Measurements from ENCODE around the gene NDUFS8.

The NDUFS8 gene

DNA sequence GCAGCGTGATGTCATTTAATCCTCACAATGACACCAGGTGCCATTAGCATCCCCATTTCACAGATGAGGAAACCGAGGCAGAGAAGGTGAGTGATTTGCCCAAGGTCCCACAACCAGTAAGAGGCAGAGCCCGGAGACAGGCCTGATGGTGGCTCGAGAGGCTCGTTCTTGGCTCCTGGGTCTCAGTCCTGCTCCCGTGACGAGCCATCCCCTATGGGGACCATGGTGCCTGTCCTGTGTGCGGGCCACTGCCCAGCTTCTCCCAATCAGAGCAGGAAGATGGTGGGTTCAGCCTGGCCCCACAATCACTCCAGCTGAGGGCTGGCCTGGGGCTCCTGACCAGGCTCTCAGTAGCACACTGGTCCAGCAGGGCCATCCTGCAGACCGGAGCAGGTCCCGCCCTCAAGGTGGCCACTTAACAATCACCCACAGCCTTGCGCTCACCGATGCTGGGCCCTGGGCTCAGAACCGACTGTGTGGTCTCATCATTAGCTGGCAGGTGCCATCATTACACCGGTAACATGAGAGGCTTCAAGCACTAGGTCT is 16.8 kb upstream of the NDUFS8 start:
- H3K4me1 ChIP-seq (ENCODE audit: control insufficient read depth, low read depth, low read length): no peaks in the 10 kb centered on the region
- WGBS (ENCODE audit: extremely low coverage, insufficient coverage, low lambda C conversion rate): no CpG with 5 or more reads among the region's 14 CpGs

DNA sequence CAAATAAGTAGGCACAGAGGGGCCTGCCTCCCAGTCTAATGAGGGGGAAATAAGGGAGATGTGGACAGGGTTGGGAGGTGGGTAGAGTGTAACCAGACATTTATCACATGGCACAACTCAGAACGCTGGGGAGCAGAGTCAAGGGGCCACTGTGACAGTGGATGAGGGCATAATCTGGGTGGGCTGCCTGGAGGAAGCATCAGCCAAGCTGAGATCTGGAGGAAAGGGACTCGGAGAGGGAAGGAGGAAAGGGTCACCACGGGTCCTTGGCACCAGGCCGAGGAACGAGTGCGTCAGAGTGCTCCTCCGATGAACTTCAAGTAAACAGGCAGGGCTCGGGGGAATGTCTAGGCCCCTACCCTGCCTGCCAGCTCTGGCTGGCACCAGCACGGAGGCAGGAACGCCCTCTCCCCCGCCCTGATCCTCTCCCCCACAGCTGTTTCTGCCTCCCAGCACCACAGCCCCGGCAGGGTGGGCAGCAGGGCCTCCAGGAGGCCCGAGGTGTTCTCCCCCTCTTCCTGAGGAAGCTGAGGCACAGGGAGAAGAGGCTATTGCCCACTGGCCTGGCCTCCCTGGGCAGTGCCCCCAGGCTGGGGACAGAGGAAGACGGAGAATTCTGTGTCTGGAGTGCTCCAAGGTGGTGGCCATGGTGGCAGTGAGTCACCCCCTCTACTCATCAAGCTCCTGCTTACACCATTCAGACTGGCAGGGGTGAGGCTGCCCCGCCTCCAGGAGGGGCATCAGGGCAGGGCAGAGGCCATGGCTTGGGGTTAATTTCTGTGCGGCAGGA is 16.1 kb upstream of the NDUFS8 start:
- H3K4me1 ChIP-seq (ENCODE audit: control insufficient read depth, low read depth, low read length): no peaks in the 10 kb centered on the region
- no peak for DNase-seq
- no CpG with 5 or more reads among the region's 16 CpGs for WGBS (ENCODE audit: extremely low coverage, insufficient coverage, low lambda C conversion rate)

More for the DNA sequence above, 16.8 kb upstream of the NDUFS8 start:
- Histone ChIP-seq H3K18ac (ENCODE audit: low read length) (no peak overlapping the region), H3K56ac (ENCODE audit: low read length) (no peak overlapping the region), H3K79me1 (ENCODE audit: low read length) (no peaks in the 10 kb centered on the region), H2BK5ac (ENCODE audit: low read length) (no peak overlapping the region), H4K5ac (ENCODE audit: low read length) (no peak overlapping the region), H3K4me2 (ENCODE audit: low read length) (no peak overlapping the region), H3K4ac (ENCODE audit: low read depth, low read length) (no peak overlapping the region), H2AK5ac (ENCODE audit: low read length) (no peak overlapping the region), H3K23ac (ENCODE audit: low read length) (no peak overlapping the region), H2BK120ac (ENCODE audit: low read depth, low read length) (no peak overlapping the region), H4K8ac (ENCODE audit: low read depth, low read length) (no peak overlapping the region), H3K4me3 (ENCODE audit: low read length) (no peak overlapping the region), H3K27me3 (ENCODE audit: insufficient read depth, low read length, poor library complexity) (no peaks in the 10 kb centered on the region), H3K9ac (ENCODE audit: low read length) (no peak overlapping the region), H3K36me3 (ENCODE audit: control insufficient read depth, insufficient read depth, low read length) (no peaks in the 10 kb centered on the region), H3K79me2 (ENCODE audit: control insufficient read depth, insufficient read depth, low read length) (no peaks in the 10 kb centered on the region), H2BK15ac (replicated peaks; ENCODE audit: low read depth) (no peak overlapping the region), H3K27ac (ENCODE audit: low read depth, low read length) (no peak overlapping the region)
- DNase-seq: no peak

DNA sequence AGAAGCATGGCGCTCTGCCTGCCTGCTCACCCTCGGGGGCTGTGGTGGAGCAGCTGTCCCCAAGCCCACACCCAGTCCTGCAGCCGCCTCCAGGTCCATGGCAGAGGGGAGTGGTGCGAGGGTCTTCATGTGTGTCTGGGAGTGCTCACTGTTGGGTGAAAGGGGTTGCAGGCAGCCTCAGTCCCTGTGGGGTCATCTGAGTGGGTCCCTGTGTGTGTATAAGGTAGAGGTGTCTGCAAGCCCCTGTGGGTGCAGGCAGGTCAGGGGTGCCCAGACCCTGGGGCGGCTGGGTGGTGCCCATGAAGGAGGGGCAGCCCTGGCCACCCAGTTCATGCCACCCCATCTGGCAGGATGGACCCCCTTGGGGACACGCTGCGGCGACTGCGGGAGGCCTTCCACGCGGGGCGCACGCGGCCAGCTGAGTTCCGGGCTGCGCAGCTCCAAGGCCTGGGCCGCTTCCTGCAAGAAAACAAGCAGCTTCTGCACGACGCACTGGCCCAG is 15.5 kb upstream of the NDUFS8 start:
- Histone ChIP-seq H2BK120ac (ENCODE audit: low read depth, low read length) (no peak overlapping the region), H3K9ac (ENCODE audit: low read length) (no peak overlapping the region), H2BK5ac (ENCODE audit: low read length) (no peak overlapping the region), H3K79me1 (ENCODE audit: low read length) (no peaks in the 10 kb centered on the region), H3K23ac (ENCODE audit: low read length) (no peak overlapping the region), H3K4me1 (ENCODE audit: control insufficient read depth, low read depth, low read length) (no peaks in the 10 kb centered on the region), H3K79me2 (ENCODE audit: control insufficient read depth, insufficient read depth, low read length) (no peaks in the 10 kb centered on the region), H3K4me3 (ENCODE audit: low read length) (no peak overlapping the region), H4K8ac (ENCODE audit: low read depth, low read length) (no peak overlapping the region), H2BK15ac (replicated peaks; ENCODE audit: low read depth) (no peak overlapping the region), H3K56ac (ENCODE audit: low read length) (no peak overlapping the region), H2AK5ac (ENCODE audit: low read length) (no peak overlapping the region), H3K4ac (ENCODE audit: low read depth, low read length) (no peak overlapping the region), H3K18ac (ENCODE audit: low read length) (no peak overlapping the region), H3K4me2 (ENCODE audit: low read length) (no peak overlapping the region), H4K5ac (ENCODE audit: low read length) (no peak overlapping the region), H3K27me3 (ENCODE audit: insufficient read depth, low read length, poor library complexity) (no peaks in the 10 kb centered on the region), H3K27ac (ENCODE audit: low read depth, low read length) (no peak overlapping the region), H3K36me3 (ENCODE audit: control insufficient read depth, insufficient read depth, low read length) (no peaks in the 10 kb centered on the region)
- no CpG with 5 or more reads among the region's 19 CpGs for WGBS (ENCODE audit: extremely low coverage, insufficient coverage, low lambda C conversion rate)
- no peak for DNase-seq

More for the DNA sequence above, 16.1 kb upstream of the NDUFS8 start:
- H3K4me3 ChIP-seq (ENCODE audit: low read length): no peak overlapping the region
- H3K79me2 ChIP-seq (ENCODE audit: control insufficient read depth, insufficient read depth, low read length): no peaks in the 10 kb centered on the region
- H2BK15ac ChIP-seq (replicated peaks; ENCODE audit: low read depth): no peak overlapping the region
- H3K4ac ChIP-seq (ENCODE audit: low read depth, low read length): no peak overlapping the region
- H2BK5ac ChIP-seq (ENCODE audit: low read length): no peak overlapping the region
- H3K18ac ChIP-seq (ENCODE audit: low read length): no peak overlapping the region
- no peak overlapping the region for H3K9ac ChIP-seq (ENCODE audit: low read length)
- H3K56ac ChIP-seq (ENCODE audit: low read length): no peak overlapping the region
- no peaks in the 10 kb centered on the region for H3K36me3 ChIP-seq (ENCODE audit: control insufficient read depth, insufficient read depth, low read length)
- no peaks in the 10 kb centered on the region for H3K79me1 ChIP-seq (ENCODE audit: low read length)
- H3K27me3 ChIP-seq (ENCODE audit: insufficient read depth, low read length, poor library complexity): no peaks in the 10 kb centered on the region
- H3K27ac ChIP-seq (ENCODE audit: low read depth, low read length): no peak overlapping the region
- H3K4me2 ChIP-seq (ENCODE audit: low read length): no peak overlapping the region
- H4K5ac ChIP-seq (ENCODE audit: low read length): no peak overlapping the region
- no peak overlapping the region for H4K8ac ChIP-seq (ENCODE audit: low read depth, low read length)
- no peak overlapping the region for H2BK120ac ChIP-seq (ENCODE audit: low read depth, low read length)
- no peak overlapping the region for H2AK5ac ChIP-seq (ENCODE audit: low read length)
- no peak overlapping the region for H3K23ac ChIP-seq (ENCODE audit: low read length)

DNA sequence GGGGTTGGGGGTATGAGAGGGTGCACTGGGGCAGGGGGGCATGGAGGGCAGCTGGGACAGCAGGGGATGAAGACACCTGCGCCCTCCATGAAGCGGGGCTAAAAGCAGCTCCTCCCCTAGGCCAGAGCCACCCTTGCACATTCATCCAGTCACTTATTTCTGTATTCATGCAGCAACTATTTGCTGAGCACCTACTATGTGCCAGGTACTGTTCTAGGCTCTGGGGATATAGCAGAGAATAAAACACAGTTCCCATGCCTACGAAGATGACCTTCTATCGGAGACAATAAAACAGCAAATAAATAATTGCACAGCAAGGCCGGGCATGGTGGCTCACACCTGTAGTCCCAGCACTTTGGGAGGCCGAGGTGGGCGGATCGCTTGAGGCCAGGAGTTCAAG is 15.0 kb upstream of the NDUFS8 start:
- Histone ChIP-seq H2BK120ac (ENCODE audit: low read depth, low read length) (no peak overlapping the region), H3K23ac (ENCODE audit: low read length) (no peak overlapping the region), H2BK5ac (ENCODE audit: low read length) (no peak overlapping the region), H3K4me2 (ENCODE audit: low read length) (no peak overlapping the region), H3K4ac (ENCODE audit: low read depth, low read length) (no peak overlapping the region), H3K4me3 (ENCODE audit: low read length) (no peak overlapping the region), H4K5ac (ENCODE audit: low read length) (no peak overlapping the region), H3K18ac (ENCODE audit: low read length) (no peak overlapping the region), H3K27me3 (ENCODE audit: insufficient read depth, low read length, poor library complexity) (no peaks in the 10 kb centered on the region), H3K36me3 (ENCODE audit: control insufficient read depth, insufficient read depth, low read length) (no peaks in the 10 kb centered on the region), H3K4me1 (ENCODE audit: control insufficient read depth, low read depth, low read length) (no peaks in the 10 kb centered on the region), H4K8ac (ENCODE audit: low read depth, low read length) (no peak overlapping the region), H3K79me2 (ENCODE audit: control insufficient read depth, insufficient read depth, low read length) (no peaks in the 10 kb centered on the region), H3K9ac (ENCODE audit: low read length) (no peak overlapping the region), H3K27ac (ENCODE audit: low read depth, low read length) (no peak overlapping the region), H3K56ac (ENCODE audit: low read length) (no peak overlapping the region), H3K79me1 (ENCODE audit: low read length) (no peaks in the 10 kb centered on the region), H2BK15ac (replicated peaks; ENCODE audit: low read depth) (no peak overlapping the region), H2AK5ac (ENCODE audit: low read length) (no peak overlapping the region)
- DNase-seq: no peak
- WGBS (ENCODE audit: extremely low coverage, insufficient coverage, low lambda C conversion rate): no CpG with 5 or more reads among the region's 8 CpGs

DNA sequence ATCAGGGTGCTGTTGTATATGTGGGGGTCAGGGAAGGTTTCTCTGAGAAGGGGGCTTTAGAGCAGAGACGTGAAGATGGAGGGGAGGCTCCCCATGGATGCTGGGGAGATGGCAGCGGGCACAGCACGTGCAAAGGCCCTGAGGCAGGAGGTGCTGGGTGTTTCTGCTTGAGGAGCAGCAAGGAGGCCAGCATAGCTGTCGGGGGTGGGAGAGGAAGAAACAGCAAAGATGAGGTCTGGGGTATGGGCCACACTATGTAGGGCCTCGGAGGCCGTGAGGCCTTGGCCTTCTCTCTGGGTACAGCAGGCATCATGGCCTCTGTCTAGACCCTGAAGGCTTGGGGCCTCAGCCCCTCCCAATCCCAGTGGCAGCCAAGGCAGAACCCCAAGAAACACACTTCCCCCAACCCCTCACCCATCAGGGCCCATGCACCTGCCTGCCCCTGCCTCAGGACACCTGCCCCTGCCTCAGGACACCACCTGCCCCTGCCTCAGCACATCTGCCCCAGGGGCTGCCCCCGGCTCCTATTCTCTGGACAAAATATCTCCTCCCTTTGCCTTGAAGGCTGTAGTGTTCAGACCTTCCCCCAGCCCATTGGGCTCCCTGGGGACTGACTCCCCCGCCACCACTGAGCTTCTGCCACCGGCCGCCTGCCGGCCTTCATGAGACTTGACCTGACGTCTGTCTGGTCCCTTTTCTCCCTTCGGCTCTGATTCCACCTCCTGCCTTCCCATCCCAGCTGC is 14.1 kb upstream of the NDUFS8 start:
- no peak overlapping the region for H4K8ac ChIP-seq (ENCODE audit: low read depth, low read length)
- H2BK5ac ChIP-seq (ENCODE audit: low read length): no peak overlapping the region
- H3K4me2 ChIP-seq (ENCODE audit: low read length): no peak overlapping the region
- no peak overlapping the region for H3K56ac ChIP-seq (ENCODE audit: low read length)
- H2BK120ac ChIP-seq (ENCODE audit: low read depth, low read length): no peak overlapping the region
- H4K5ac ChIP-seq (ENCODE audit: low read length): no peak overlapping the region
- DNase-seq: no peak
- H3K27me3 ChIP-seq (ENCODE audit: insufficient read depth, low read length, poor library complexity): no peaks in the 10 kb centered on the region
- WGBS (ENCODE audit: extremely low coverage, insufficient coverage, low lambda C conversion rate): no CpG with 5 or more reads among the region's 13 CpGs
- H2AK5ac ChIP-seq (ENCODE audit: low read length): no peak overlapping the region
- no peak overlapping the region for H3K18ac ChIP-seq (ENCODE audit: low read length)
- no peak overlapping the region for H3K23ac ChIP-seq (ENCODE audit: low read length)
- H2BK15ac ChIP-seq (replicated peaks; ENCODE audit: low read depth): no peak overlapping the region
- H3K79me2 ChIP-seq (ENCODE audit: control insufficient read depth, insufficient read depth, low read length): no peaks in the 10 kb centered on the region
- H3K4me1 ChIP-seq (ENCODE audit: control insufficient read depth, low read depth, low read length): no peaks in the 10 kb centered on the region
- H3K4me3 ChIP-seq (ENCODE audit: low read length): no peak overlapping the region
- H3K9ac ChIP-seq (ENCODE audit: low read length): no peak overlapping the region
- H3K79me1 ChIP-seq (ENCODE audit: low read length): no peaks in the 10 kb centered on the region
- H3K4ac ChIP-seq (ENCODE audit: low read depth, low read length): no peak overlapping the region
- H3K36me3 ChIP-seq (ENCODE audit: control insufficient read depth, insufficient read depth, low read length): no peaks in the 10 kb centered on the region
- no peak overlapping the region for H3K27ac ChIP-seq (ENCODE audit: low read depth, low read length)
